GM12878 (cell line): Measurements from ENCODE around the gene GALNT18. TPM values are rescaled to one million over a fixed set of nuclear protein-coding genes. Genes with fewer than 3 reads are reported as not detected.

Source experiments
- ATAC-seq: fragments of 200-7000 bp; cut with Tn5 transposase; 3 replicates; pipeline ENCODE4 v1.9.1; 2020; ENCODE audit warnings: mild to moderate bottlenecking, moderate library complexity
- BruUV-seq: library from RNA; stranded (reverse); fragments of 400-500 nt; replicated peaks from 2 replicates; lab custom pipeline; 2021; lab: Mats Ljungman, UMichigan
- CTCF ChIA-PET: fragments of 300-600 bp; sonication (Branson Sonifier 250); formaldehyde crosslinking; extraction: SDS; loops from one replicate; lab custom pipeline; 2021; ENCODE audit warnings: inconsistent platforms; lab: Yijun Ruan, JAX
- POLR2A ChIA-PET: fragments of 350-600 bp; formaldehyde crosslinking; extraction: SDS; loops from one replicate; lab custom pipeline; 2021; ENCODE audit warnings: inconsistent platforms; lab: Charles Lee
- RAD21 ChIA-PET: fragments of 300-600 bp; sonication (Branson Sonifier 250); formaldehyde crosslinking; loops from one replicate; lab custom pipeline; 2023; ENCODE audit warnings: antibody characterized with exemption; ENCODE audit not compliant: unreplicated experiment; lab: Charles Lee
- SMC1A ChIA-PET: fragments of 300-600 bp; sonication (Branson Sonifier 250); formaldehyde crosslinking; loops from one replicate; lab custom pipeline; 2023; ENCODE audit not compliant: unreplicated experiment, uncharacterized antibody; lab: Charles Lee
- DNase-seq: peaks from one replicate; pipeline ENCODE4 v3.0.0-alpha.2; 2011; ENCODE audit warnings: low read depth, low spot score
- FAIRE-seq: peaks from 3 replicates; lab custom pipeline; 2011; peaks lifted over from hg19 to GRCh38; lab: Jason Lieb, UNC
- H2AFZ ChIP-seq: 2 replicates; pipeline ENCODE4 v1.6.0; 2011; ENCODE audit warnings: low read depth, low read length, control low read depth; ENCODE audit not compliant: control insufficient read depth
- H3K27ac ChIP-seq: 2 replicates; pipeline ENCODE4 v1.5.1; 2011; ENCODE audit warnings: control low read depth; ENCODE audit not compliant: control insufficient read depth, insufficient read depth
- H3K27me3 ChIP-seq, 2 experiments: replicated peaks in 1 of 2; 2 replicates each; pipeline versions ENCODE4 v1.6.0 to v1.6.1; 2011; ENCODE audit warnings: low read length in 1 of 2; ENCODE audit not compliant: control insufficient read depth in 2 of 2, insufficient read depth in 2 of 2
- H3K36me3 ChIP-seq, 2 experiments: 2 replicates each; pipeline ENCODE4 v1.5.1; 2011; ENCODE audit warnings: low read length in 1 of 2; ENCODE audit not compliant: control insufficient read depth in 2 of 2, insufficient read depth in 2 of 2
- H3K4me1 ChIP-seq: 2 replicates; pipeline ENCODE4 v1.6.1; 2011; ENCODE audit warnings: mild to moderate bottlenecking, low read length, moderate library complexity, mixed read lengths; ENCODE audit not compliant: control insufficient read depth, insufficient read depth
- H3K4me2 ChIP-seq: 2 replicates; pipeline ENCODE4 v1.6.0; 2011; ENCODE audit warnings: control low read depth; ENCODE audit not compliant: control insufficient read depth, insufficient read depth
- H3K4me3 ChIP-seq: fragments of 200-600 bp; sonication (generic); 2 replicates; pipeline ENCODE4 v1.5.1; 2016
- H3K79me2 ChIP-seq: 2 replicates; pipeline ENCODE4 v1.6.0; 2011; ENCODE audit warnings: low read length; ENCODE audit not compliant: control insufficient read depth, insufficient read depth
- H3K9ac ChIP-seq: 2 replicates; pipeline ENCODE4 v1.8.0; 2011; ENCODE audit warnings: low read length, control low read depth, mixed read lengths; ENCODE audit not compliant: control insufficient read depth, insufficient read depth
- H3K9me3 ChIP-seq: replicated peaks from 3 replicates; pipeline ENCODE4 v1.5.1; 2011; ENCODE audit warnings: mild to moderate bottlenecking, low read length; ENCODE audit not compliant: control insufficient read depth, insufficient read depth
- H4K20me1 ChIP-seq: 2 replicates; pipeline ENCODE4 v1.6.0; 2011; ENCODE audit not compliant: control insufficient read depth, insufficient read depth
- ASH2L ChIP-seq: fragments of 300-600, 200-600 bp; sonication (generic); IDR thresholded peaks from 2 replicates; pipeline ENCODE4 v1.6.1; 2017; ENCODE audit warnings: low read depth, mild to moderate bottlenecking, borderline replicate concordance
- EP300 ChIP-seq, 2 experiments: fragments of 150-350 bp in 1 of 2; IDR thresholded peaks; 2 replicates each; pipeline ENCODE4 v1.6.1; 2011 to 2012; ENCODE audit warnings: low read depth in 2 of 2, low read length in 2 of 2, borderline replicate concordance in 1 of 2, improper control_type of control experiment in 1 of 2, inconsistent platforms in 1 of 2; ENCODE audit not compliant: control insufficient read depth in 1 of 2
- IKZF2 ChIP-seq, 2 experiments: fragments of 450-650 bp; IDR thresholded peaks; 2 replicates each; pipeline ENCODE4 v1.6.1; 2017; ENCODE audit warnings: mild to moderate bottlenecking in 2 of 2, moderate library complexity in 2 of 2
- KAT2A ChIP-seq: conservative IDR thresholded peaks from 2 replicates; pipeline ENCODE4 v1.6.1; 2011; ENCODE audit warnings: low read depth, low read length; ENCODE audit not compliant: control insufficient read depth
- MTA3 ChIP-seq: IDR thresholded peaks from 2 replicates; pipeline ENCODE4 v1.6.1; 2012; ENCODE audit warnings: low read length, inconsistent platforms, borderline replicate concordance
- MXI1 ChIP-seq: fragments of 150-350 bp; IDR thresholded peaks from 2 replicates; pipeline ENCODE4 v1.6.1; 2011; ENCODE audit warnings: low read depth, mild to moderate bottlenecking, inconsistent platforms, low read length, improper control_type of control experiment
- PAX8 ChIP-seq: fragments of 450-650 bp; IDR thresholded peaks from 2 replicates; pipeline ENCODE4 v1.6.1; 2017; ENCODE audit warnings: mild to moderate bottlenecking, moderate library complexity
- PML ChIP-seq: IDR thresholded peaks from 2 replicates; pipeline ENCODE4 v1.6.1; 2012; ENCODE audit warnings: low read length, inconsistent platforms
- POLR2AphosphoS2 ChIP-seq: IDR thresholded peaks from 2 replicates; pipeline ENCODE4 v1.6.1; 2011; ENCODE audit warnings: low read depth, mild to moderate bottlenecking, low read length, improper control_type of control experiment, moderate library complexity
- RBBP5 ChIP-seq: fragments of 200-600 bp; sonication (generic); conservative IDR thresholded peaks from 2 replicates; pipeline ENCODE4 v1.6.1; 2016
- RFX5 ChIP-seq: IDR thresholded peaks from 2 replicates; pipeline ENCODE4 v1.6.1; 2011; ENCODE audit warnings: low read depth, low read length, improper control_type of control experiment
- SP1 ChIP-seq: IDR thresholded peaks from one replicate; pipeline ENCODE4 v1.6.1; 2011; ENCODE audit warnings: low read depth, low read length
- SPI1 ChIP-seq: IDR thresholded peaks from 2 replicates; pipeline ENCODE4 v1.6.1; 2011; ENCODE audit warnings: low read depth, mild to moderate bottlenecking, low read length, moderate library complexity, borderline replicate concordance; ENCODE audit not compliant: insufficient read depth
- TCF12 ChIP-seq: IDR thresholded peaks from 2 replicates; pipeline ENCODE4 v1.6.1; 2011; ENCODE audit warnings: low read depth, mild to moderate bottlenecking, low read length
- TCF3 ChIP-seq: IDR thresholded peaks from 2 replicates; pipeline ENCODE4 v1.6.1; 2012; ENCODE audit warnings: low read depth, mild to moderate bottlenecking, low read length, borderline replicate concordance; ENCODE audit not compliant: insufficient read depth
- ZNF217 ChIP-seq: fragments of 450-650 bp; IDR thresholded peaks from 2 replicates; pipeline ENCODE4 v1.6.1; 2017; ENCODE audit warnings: antibody characterized with exemption, mild to moderate bottlenecking
- WGBS: methylation state at CpG from one replicate; pipeline ENCODE4 v1.1.6; 2016; ENCODE audit warnings: low lambda C conversion rate; ENCODE audit not compliant: insufficient replicate concordance, insufficient coverage; ENCODE audit errors: missing lambda C conversion rate; 5-methylcytosine and 5-hydroxymethylcytosine counted together
- in situ Hi-C: fragments of 300-500 bp; cut with MboI; formaldehyde crosslinking; loops from 9 replicates; pipeline ENCODE4 v1.14.3; 2018; ENCODE audit warnings: mixed read lengths
- intact Hi-C: fragments of 100-400 bp; cut with micrococcal nuclease; formaldehyde crosslinking; loops from one replicate; pipeline ENCODE4 v1.14.2; 2022; ENCODE audit not compliant: unreplicated experiment
- polyA plus RNA-seq, 11 experiments: library from polyadenylated mRNA; depleted of rRNA in 4 of 11; unstranded in 6 of 11; stranded (reverse) in 5 of 11; fragments of >200 nt; fragmentation: Nextera tagmentation in 4 of 11; fragmentation: Illumina TruSeq in 1 of 11; extraction: Ambion mirVana in 4 of 11; extraction: Trizol in 1 of 11; gene quantifications; 1 replicate in 1 of 11; 2 replicates in 10 of 11; pipeline versions ENCODE4 v1.2.1 to v1.2.3, GENCODE V29; 2011 to 2016; ENCODE audit warnings: inconsistent platforms in 2 of 11, missing spikeins in 2 of 11, low read depth in 1 of 11
- total RNA-seq, 4 experiments: library from RNA; depleted of rRNA in 3 of 4; stranded (reverse); fragments of >200 nt in 3 of 4; fragmentation: Illumina TruSeq in 1 of 4; extraction: Trizol in 1 of 4; gene quantifications; 2 replicates each; pipeline versions ENCODE4 v1.2.1 to v1.2.3, GENCODE V29; 2013 to 2021
- TF ChIP-seq, protein P1 (sequence below): IDR thresholded peaks from 2 replicates; pipeline ENCODE4 v1.6.1; 2011; ENCODE audit warnings: low read depth, mild to moderate bottlenecking, low read length, moderate library complexity, borderline replicate concordance; ENCODE audit errors: extremely low read depth
- TF ChIP-seq, protein P2 (sequence below): fragments of 450-650 bp; IDR thresholded peaks from 2 replicates; pipeline ENCODE4 v1.6.1; 2017; ENCODE audit warnings: mild to moderate bottlenecking, moderate library complexity

The GALNT18 gene
- total and polyA plus RNA-seq, 10 of the 15 experiments (the other 5 are each of a cell fraction or from before 2014, with no cell fraction given), result 1.2 to 14.2 (median 6.3) TPM

DNA sequence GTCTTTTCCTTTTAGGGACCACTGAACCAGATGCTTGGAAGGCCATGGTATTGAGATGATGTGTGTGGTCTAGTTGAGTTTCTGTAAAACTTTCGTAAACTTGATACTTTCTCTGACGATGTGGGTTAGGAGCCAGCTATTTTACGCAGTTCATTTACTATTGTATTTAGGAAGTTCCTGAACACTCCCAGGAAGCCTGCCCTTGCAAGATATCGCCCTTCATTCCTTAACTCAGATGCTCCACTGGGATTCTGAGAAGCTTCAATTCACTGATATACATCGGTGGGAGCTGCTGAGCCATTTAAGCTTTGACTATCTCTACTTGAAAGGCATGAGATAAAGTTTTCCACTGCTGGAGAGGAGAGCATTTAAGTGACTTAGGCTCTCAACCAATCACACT, 390.0 kb downstream of the GALNT18 start:
- DNase-seq (no peak), FAIRE-seq (no peak), ATAC-seq (no peak)
- POLR2A ChIA-PET, result no interaction called here
- WGBS, result 32% methylated on average over 5 of the region's 5 CpGs
- RAD21 ChIA-PET, result interaction anchor here (1.1 to 3.2 kb wide), 3 partner anchors 12 to 556 kb away, joined by 4 to 15 read pairs (median 4); no protein-coding TSS in a partner anchor
- H3K4me3 ChIP-seq, result no peak overlapping the region
- no peaks in the 10 kb centered on the region for H3K36me3 ChIP-seq
- SMC1A ChIA-PET, result interaction anchor here (0.6 to 2.9 kb wide), 9 partner anchors 13 to 387 kb away, joined by 3 to 12 read pairs (median 4); no protein-coding TSS in a partner anchor
- H3K79me2 ChIP-seq, result no peaks in the 10 kb centered on the region
- H3K4me1 ChIP-seq, result no peaks in the 10 kb centered on the region; the same call in 1 of the 2 replicates
- H3K27ac ChIP-seq, result no peak overlapping the region
- no peak overlapping the region for H3K9ac ChIP-seq
- no peaks in the 10 kb centered on the region; a peak in 1 of 4 replicates for H3K27me3 ChIP-seq
- in situ Hi-C loops, result no loop called here
- BruUV-seq, result no TSS peak
- no peak overlapping the region for H3K4me2 ChIP-seq
- CTCF ChIA-PET, result interaction anchor here (0.6 to 6.6 kb wide), 12 partner anchors 12 to 555 kb away, joined by 3 to 39 read pairs (median 5); no protein-coding TSS in a partner anchor
- H3K9me3 ChIP-seq, result no peaks in the 10 kb centered on the region; the same call in 2 of the 3 replicates
- no peak overlapping the region for H2AFZ ChIP-seq
- H4K20me1 ChIP-seq, result no peaks in the 10 kb centered on the region
- intact Hi-C loops, result loop anchor here (2.0 to 10.0 kb wide), 2 partner anchors 35 to 553 kb away; no protein-coding TSS in a partner anchor
- no peak for TF ChIP-seq MTA3
- no peak for TF ChIP-seq TCF12
- TF ChIP-seq SP1, result no peak
- no peak for TF ChIP-seq PAX8
- no peak for TF ChIP-seq ASH2L
- TF ChIP-seq, protein P1, sequence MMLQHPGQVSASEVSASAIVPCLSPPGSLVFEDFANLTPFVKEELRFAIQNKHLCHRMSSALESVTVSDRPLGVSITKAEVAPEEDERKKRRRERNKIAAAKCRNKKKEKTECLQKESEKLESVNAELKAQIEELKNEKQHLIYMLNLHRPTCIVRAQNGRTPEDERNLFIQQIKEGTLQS, result no peak
- TF ChIP-seq, protein P2, sequence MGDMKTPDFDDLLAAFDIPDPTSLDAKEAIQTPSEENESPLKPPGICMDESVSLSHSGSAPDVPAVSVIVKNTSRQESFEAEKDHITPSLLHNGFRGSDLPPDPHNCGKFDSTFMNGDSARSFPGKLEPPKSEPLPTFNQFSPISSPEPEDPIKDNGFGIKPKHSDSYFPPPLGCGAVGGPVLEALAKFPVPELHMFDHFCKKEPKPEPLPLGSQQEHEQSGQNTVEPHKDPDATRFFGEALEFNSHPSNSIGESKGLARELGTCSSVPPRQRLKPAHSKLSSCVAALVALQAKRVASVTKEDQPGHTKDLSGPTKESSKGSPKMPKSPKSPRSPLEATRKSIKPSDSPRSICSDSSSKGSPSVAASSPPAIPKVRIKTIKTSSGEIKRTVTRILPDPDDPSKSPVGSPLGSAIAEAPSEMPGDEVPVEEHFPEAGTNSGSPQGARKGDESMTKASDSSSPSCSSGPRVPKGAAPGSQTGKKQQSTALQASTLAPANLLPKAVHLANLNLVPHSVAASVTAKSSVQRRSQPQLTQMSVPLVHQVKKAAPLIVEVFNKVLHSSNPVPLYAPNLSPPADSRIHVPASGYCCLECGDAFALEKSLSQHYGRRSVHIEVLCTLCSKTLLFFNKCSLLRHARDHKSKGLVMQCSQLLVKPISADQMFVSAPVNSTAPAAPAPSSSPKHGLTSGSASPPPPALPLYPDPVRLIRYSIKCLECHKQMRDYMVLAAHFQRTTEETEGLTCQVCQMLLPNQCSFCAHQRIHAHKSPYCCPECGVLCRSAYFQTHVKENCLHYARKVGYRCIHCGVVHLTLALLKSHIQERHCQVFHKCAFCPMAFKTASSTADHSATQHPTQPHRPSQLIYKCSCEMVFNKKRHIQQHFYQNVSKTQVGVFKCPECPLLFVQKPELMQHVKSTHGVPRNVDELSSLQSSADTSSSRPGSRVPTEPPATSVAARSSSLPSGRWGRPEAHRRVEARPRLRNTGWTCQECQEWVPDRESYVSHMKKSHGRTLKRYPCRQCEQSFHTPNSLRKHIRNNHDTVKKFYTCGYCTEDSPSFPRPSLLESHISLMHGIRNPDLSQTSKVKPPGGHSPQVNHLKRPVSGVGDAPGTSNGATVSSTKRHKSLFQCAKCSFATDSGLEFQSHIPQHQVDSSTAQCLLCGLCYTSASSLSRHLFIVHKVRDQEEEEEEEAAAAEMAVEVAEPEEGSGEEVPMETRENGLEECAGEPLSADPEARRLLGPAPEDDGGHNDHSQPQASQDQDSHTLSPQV, result no peak
- TF ChIP-seq ZNF217, result no peak
- no peak for TF ChIP-seq RFX5
- TF ChIP-seq SPI1, result no peak
- no peak for TF ChIP-seq KAT2A
- TF ChIP-seq RBBP5, result no peak
- TF ChIP-seq TCF3, result no peak
- TF ChIP-seq POLR2AphosphoS2, result no peak
- no peak for TF ChIP-seq PML
- TF ChIP-seq IKZF2 (IDR thresholded peaks at IDR 0.05), result no peak
- TF ChIP-seq EP300 (IDR thresholded peaks at IDR 0.05; ENCODE audit: borderline replicate concordance in 1 of 2, control insufficient read depth in 1 of 2, low read depth in 2 of 2, low read length in 2 of 2), result no peak
- no peak for TF ChIP-seq MXI1
